Stomach (tissue), 4 donors: ENCODE results near the gene C1orf146.

ENCODE experiments used
- CTCF ChIP-seq, 7 experiments: fragments of 450-650 bp in 4 of 7; fragments of 200-600 bp in 3 of 7; sonication (generic) in 3 of 7; IDR thresholded peaks; one replicate each; pipeline ENCODE4 v1.5.1; 2016 to 2019; ENCODE audit warnings: antibody characterized with exemption in 7 of 7, control low read depth in 2 of 7, mild to moderate bottlenecking in 1 of 7
- EP300 ChIP-seq: sonication (generic); formaldehyde crosslinking; IDR thresholded peaks from one replicate; pipeline ENCODE4 v1.6.1; 2017; ENCODE audit warnings: antibody characterized with exemption
- POLR2A ChIP-seq, 4 donors: fragments of 450-650 bp; IDR thresholded peaks; one replicate each; pipeline ENCODE4 v1.6.1; 2016; ENCODE audit warnings: antibody characterized with exemption in 4 of 4, control low read depth in 2 of 4, mild to moderate bottlenecking in 1 of 4, moderate library complexity in 1 of 4
- POLR2AphosphoS5 ChIP-seq, 3 donors: sonication (generic); formaldehyde crosslinking; IDR thresholded peaks; one replicate each; pipeline ENCODE4 v1.6.1; 2016; ENCODE audit warnings: antibody characterized with exemption in 3 of 3

- TF ChIP-seq CTCF (IDR thresholded peaks at IDR 0.05) (peak in 4 of 7 experiments; percentile 23 to 49 (median 38)), EP300 (no peak), POLR2AphosphoS5 (IDR thresholded peaks at IDR 0.05) (no peak), POLR2A (IDR thresholded peaks at IDR 0.05) (no peak)
Observed at GRCh38 chr1:92291372-92291999, 73.8 kb downstream of the C1orf146 start.
